Activated T-cell treated with anti-CD3 and anti-CD28 coated beads for 1 hour (primary cell): ENCODE measurements around the gene ANK3.

Experiments
- DNase-seq: peaks from one replicate; pipeline ENCODE4 v3.0.0-alpha.2; 2020; ENCODE audit warnings: low read depth

ANK3 gene

GRCh38 chr10:60413306-60414012 lies 23.8 kb upstream of the ANK3 start:
- no peak for DNase-seq

- DNase-seq, result no peak
Observed at GRCh38 chr10:60410970-60411369, 21.3 kb upstream of the ANK3 start.

- DNase-seq, result no peak
Observed at GRCh38 chr10:60409202-60409601, 19.5 kb upstream of the ANK3 start.

GRCh38 chr10:60406182-60406581 lies 16.5 kb upstream of the ANK3 start:
- DNase-seq, result no peak

GRCh38 chr10:60405172-60405571 lies 15.5 kb upstream of the ANK3 start:
- DNase-seq, result no peak

GRCh38 chr10:60403168-60403873 lies 13.6 kb upstream of the ANK3 start:
- no peak for DNase-seq

GRCh38 chr10:60400366-60400765 lies 10.7 kb upstream of the ANK3 start:
- DNase-seq, result no peak

- no peak for DNase-seq
Observed at GRCh38 chr10:60399328-60399727, 9.7 kb upstream of the ANK3 start.

GRCh38 chr10:60397792-60398191 lies 8.1 kb upstream of the ANK3 start:
- no peak for DNase-seq

GRCh38 chr10:60396766-60397165 lies 7.1 kb upstream of the ANK3 start:
- DNase-seq, result no peak

GRCh38 chr10:60395711-60396110 lies 6.0 kb upstream of the ANK3 start:
- DNase-seq, result no peak

GRCh38 chr10:60394446-60394845 lies 4.8 kb upstream of the ANK3 start:
- no peak for DNase-seq

- no peak for DNase-seq
Observed at GRCh38 chr10:60390224-60390626, 550 bp upstream of the ANK3 start.

- DNase-seq, result no peak
Observed at GRCh38 chr10:60388709-60389301, 870 bp downstream of the ANK3 start.

GRCh38 chr10:60388116-60388625 lies 1.5 kb downstream of the ANK3 start:
- DNase-seq, result no peak

- DNase-seq, result no peak
Observed at GRCh38 chr10:60387531-60387930, 2.1 kb downstream of the ANK3 start.

GRCh38 chr10:60385399-60385738 lies 4.3 kb downstream of the ANK3 start:
- DNase-seq, result no peak

GRCh38 chr10:60384708-60385398 lies 4.8 kb downstream of the ANK3 start:
- DNase-seq, result no peak

GRCh38 chr10:60384011-60384410 lies 5.7 kb downstream of the ANK3 start:
- DNase-seq, result no peak

GRCh38 chr10:60382946-60383681 lies 6.6 kb downstream of the ANK3 start:
- no peak for DNase-seq

- no peak for DNase-seq
Observed at GRCh38 chr10:60380781-60381180, 8.9 kb downstream of the ANK3 start.

GRCh38 chr10:60377955-60378354 lies 11.7 kb downstream of the ANK3 start:
- no peak for DNase-seq
